ENCODE data around the gene YES1.
"Not testable (repeated sequence)": the region's sequence is repeated elsewhere in the genome, so short reads cannot be mapped to it uniquely, and the experiment has no call there.

The YES1 gene

GRCh38 chr18:808502-808901 lies 3.5 kb downstream of the YES1 start:
- no peak for TF ChIP-seq CTCF (conservative IDR thresholded peaks at IDR 0.05; ENCODE audit: control insufficient read depth, insufficient read depth, low read depth, low read length)
- no peak for DNase-seq (ENCODE audit: low read depth)
- no peak overlapping the region for H3K4me3 ChIP-seq (ENCODE audit: control insufficient read depth, low read depth, low read length)

- no peak for TF ChIP-seq CTCF (conservative IDR thresholded peaks at IDR 0.05; ENCODE audit: control insufficient read depth, insufficient read depth, low read depth, low read length)
- no peak overlapping the region for H3K4me3 ChIP-seq (ENCODE audit: control insufficient read depth, low read depth, low read length)
- peak; percentile 36 for DNase-seq (ENCODE audit: low read depth)
These were observed 4.0 kb downstream of the YES1 start for GRCh38 chr18:808086-808485.

- no peak overlapping the region for H3K4me3 ChIP-seq (ENCODE audit: control insufficient read depth, low read depth, low read length)
- no peak for TF ChIP-seq CTCF (conservative IDR thresholded peaks at IDR 0.05; ENCODE audit: control insufficient read depth, insufficient read depth, low read depth, low read length)
- DNase-seq (ENCODE audit: low read depth) = no peak
These were observed 6.3 kb downstream of the YES1 start for GRCh38 chr18:805755-806110.

GRCh38 chr18:805008-805754 lies 6.9 kb downstream of the YES1 start:
- H3K4me3 ChIP-seq (ENCODE audit: control insufficient read depth, low read depth, low read length) = no peak overlapping the region
- DNase-seq (ENCODE audit: low read depth) = no peak

GRCh38 chr18:801137-801536 lies 10.9 kb downstream of the YES1 start:
- TF ChIP-seq CTCF (conservative IDR thresholded peaks at IDR 0.05; ENCODE audit: control insufficient read depth, insufficient read depth, low read depth, low read length) = no peak

More at GRCh38 chr18:805008-805754, 6.9 kb downstream of the YES1 start:
- TF ChIP-seq CTCF (conservative IDR thresholded peaks at IDR 0.05; ENCODE audit: control insufficient read depth, insufficient read depth, low read depth, low read length) = no peak

GRCh38 chr18:799943-800342 lies 12.1 kb downstream of the YES1 start:
- TF ChIP-seq CTCF (conservative IDR thresholded peaks at IDR 0.05; ENCODE audit: control insufficient read depth, insufficient read depth, low read depth, low read length) = no peak
- no peak overlapping the region for H3K4me3 ChIP-seq (ENCODE audit: control insufficient read depth, low read depth, low read length)
- no peak for DNase-seq (ENCODE audit: low read depth)

More at GRCh38 chr18:801137-801536, 10.9 kb downstream of the YES1 start:
- DNase-seq (ENCODE audit: low read depth) = no peak
- H3K4me3 ChIP-seq (ENCODE audit: control insufficient read depth, low read depth, low read length) = no peak overlapping the region

- not testable (repeated sequence) for DNase-seq (ENCODE audit: low read depth); H3K4me3 ChIP-seq (ENCODE audit: control insufficient read depth, low read depth, low read length)
These were observed 16.7 kb downstream of the YES1 start for GRCh38 chr18:795383-795782.
